GM12878 (cell line): ENCODE measurements around the gene MAB21L4. TPM values are rescaled to one million over a fixed set of nuclear protein-coding genes. Genes with fewer than 3 reads are reported as not detected.

Experiments
- ATAC-seq: fragments of 200-7000 bp; cut with Tn5 transposase; 3 replicates; pipeline ENCODE4 v1.9.1; 2020; ENCODE audit warnings: mild to moderate bottlenecking, moderate library complexity
- BruUV-seq: library from RNA; stranded (reverse); fragments of 400-500 nt; replicated peaks from 2 replicates; lab custom pipeline; 2021; lab: Mats Ljungman, UMichigan
- CTCF ChIA-PET: fragments of 300-600 bp; sonication (Branson Sonifier 250); formaldehyde crosslinking; extraction: SDS; loops from one replicate; lab custom pipeline; 2021; ENCODE audit warnings: inconsistent platforms; lab: Yijun Ruan, JAX
- POLR2A ChIA-PET: fragments of 350-600 bp; formaldehyde crosslinking; extraction: SDS; loops from one replicate; lab custom pipeline; 2021; ENCODE audit warnings: inconsistent platforms; lab: Charles Lee
- RAD21 ChIA-PET: fragments of 300-600 bp; sonication (Branson Sonifier 250); formaldehyde crosslinking; loops from one replicate; lab custom pipeline; 2023; ENCODE audit warnings: antibody characterized with exemption; ENCODE audit not compliant: unreplicated experiment; lab: Charles Lee
- SMC1A ChIA-PET: fragments of 300-600 bp; sonication (Branson Sonifier 250); formaldehyde crosslinking; loops from one replicate; lab custom pipeline; 2023; ENCODE audit not compliant: unreplicated experiment, uncharacterized antibody; lab: Charles Lee
- DNase-seq: peaks from one replicate; pipeline ENCODE4 v3.0.0-alpha.2; 2011; ENCODE audit warnings: low read depth, low spot score
- FAIRE-seq: peaks from 3 replicates; lab custom pipeline; 2011; peaks lifted over from hg19 to GRCh38; lab: Jason Lieb, UNC
- H2AFZ ChIP-seq: 2 replicates; pipeline ENCODE4 v1.6.0; 2011; ENCODE audit warnings: low read depth, low read length, control low read depth; ENCODE audit not compliant: control insufficient read depth
- H3K27ac ChIP-seq: 2 replicates; pipeline ENCODE4 v1.5.1; 2011; ENCODE audit warnings: control low read depth; ENCODE audit not compliant: control insufficient read depth, insufficient read depth
- H3K27me3 ChIP-seq, 2 experiments: replicated peaks in 1 of 2; 2 replicates each; pipeline versions ENCODE4 v1.6.0 to v1.6.1; 2011; ENCODE audit warnings: low read length in 1 of 2; ENCODE audit not compliant: control insufficient read depth in 2 of 2, insufficient read depth in 2 of 2
- H3K36me3 ChIP-seq, 2 experiments: 2 replicates each; pipeline ENCODE4 v1.5.1; 2011; ENCODE audit warnings: low read length in 1 of 2; ENCODE audit not compliant: control insufficient read depth in 2 of 2, insufficient read depth in 2 of 2
- H3K4me1 ChIP-seq: 2 replicates; pipeline ENCODE4 v1.6.1; 2011; ENCODE audit warnings: mild to moderate bottlenecking, low read length, moderate library complexity, mixed read lengths; ENCODE audit not compliant: control insufficient read depth, insufficient read depth
- H3K4me2 ChIP-seq: 2 replicates; pipeline ENCODE4 v1.6.0; 2011; ENCODE audit warnings: control low read depth; ENCODE audit not compliant: control insufficient read depth, insufficient read depth
- H3K4me3 ChIP-seq: fragments of 200-600 bp; sonication (generic); 2 replicates; pipeline ENCODE4 v1.5.1; 2016
- H3K79me2 ChIP-seq: 2 replicates; pipeline ENCODE4 v1.6.0; 2011; ENCODE audit warnings: low read length; ENCODE audit not compliant: control insufficient read depth, insufficient read depth
- H3K9ac ChIP-seq: 2 replicates; pipeline ENCODE4 v1.8.0; 2011; ENCODE audit warnings: low read length, control low read depth, mixed read lengths; ENCODE audit not compliant: control insufficient read depth, insufficient read depth
- H3K9me3 ChIP-seq: replicated peaks from 3 replicates; pipeline ENCODE4 v1.5.1; 2011; ENCODE audit warnings: mild to moderate bottlenecking, low read length; ENCODE audit not compliant: control insufficient read depth, insufficient read depth
- H4K20me1 ChIP-seq: 2 replicates; pipeline ENCODE4 v1.6.0; 2011; ENCODE audit not compliant: control insufficient read depth, insufficient read depth
- BRCA1 ChIP-seq: IDR thresholded peaks from 2 replicates; pipeline ENCODE4 v1.6.1; 2011; ENCODE audit warnings: low read depth, low read length, improper control_type of control experiment
- CEBPB ChIP-seq, 2 experiments: fragments of 150-350 bp in 1 of 2; IDR thresholded peaks; 2 replicates each; pipeline ENCODE4 v1.6.1; 2012 to 2014; ENCODE audit warnings: low read depth in 2 of 2, low read length in 2 of 2, borderline replicate concordance in 1 of 2, inconsistent platforms in 1 of 2
- CHD2 ChIP-seq: IDR thresholded peaks from 2 replicates; pipeline ENCODE4 v1.6.1; 2011; ENCODE audit warnings: low read depth, low read length, improper control_type of control experiment, borderline replicate concordance
- FOS ChIP-seq: IDR thresholded peaks from 3 replicates; pipeline ENCODE4 v1.6.1; 2011; ENCODE audit warnings: borderline replicate concordance; ENCODE audit not compliant: insufficient read length; ENCODE audit errors: extremely low read depth
- FOXM1 ChIP-seq: IDR thresholded peaks from 2 replicates; pipeline ENCODE4 v1.6.1; 2012; ENCODE audit warnings: low read depth, mild to moderate bottlenecking, inconsistent platforms, low read length, moderate library complexity
- HDAC2 ChIP-seq: fragments of 200-600 bp; sonication (generic); IDR thresholded peaks from 2 replicates; pipeline ENCODE4 v1.6.1; 2017
- KLF5 ChIP-seq: fragments of 450-650 bp; IDR thresholded peaks from 2 replicates; pipeline ENCODE4 v1.6.1; 2014; ENCODE audit warnings: mild to moderate bottlenecking; ENCODE audit not compliant: partially characterized antibody
- MYC ChIP-seq: IDR thresholded peaks from 2 replicates; pipeline ENCODE4 v1.6.1; 2011; ENCODE audit warnings: mild to moderate bottlenecking, low read length, moderate library complexity, inconsistent platforms; ENCODE audit not compliant: insufficient read depth, insufficient replicate concordance, insufficient read length, severe bottlenecking
- NFYB ChIP-seq: IDR thresholded peaks from 2 replicates; pipeline ENCODE4 v1.6.1; 2011; ENCODE audit warnings: low read depth, mild to moderate bottlenecking, low read length, improper control_type of control experiment, moderate library complexity; ENCODE audit not compliant: insufficient read depth
- RB1 ChIP-seq: fragments of 450-650 bp; formaldehyde crosslinking; IDR thresholded peaks from 2 replicates; pipeline ENCODE4 v1.6.1; 2017; ENCODE audit warnings: mild to moderate bottlenecking, borderline replicate concordance
- RCOR1 ChIP-seq: conservative IDR thresholded peaks from 2 replicates; pipeline ENCODE4 v1.6.1; 2012; ENCODE audit warnings: low read depth, low read length, improper control_type of control experiment
- SMAD5 ChIP-seq: IDR thresholded peaks from 2 replicates; pipeline ENCODE4 v1.6.1; 2016; ENCODE audit warnings: antibody characterized with exemption, low read depth
- TBL1XR1 ChIP-seq: IDR thresholded peaks from 2 replicates; pipeline ENCODE4 v1.6.1; 2012; ENCODE audit warnings: low read depth, low read length, improper control_type of control experiment
- ZBED1 ChIP-seq: IDR thresholded peaks from 2 replicates; pipeline ENCODE4 v1.6.1; 2016; ENCODE audit warnings: borderline replicate concordance
- WGBS: methylation state at CpG from one replicate; pipeline ENCODE4 v1.1.6; 2016; ENCODE audit warnings: low lambda C conversion rate; ENCODE audit not compliant: insufficient replicate concordance, insufficient coverage; ENCODE audit errors: missing lambda C conversion rate; 5-methylcytosine and 5-hydroxymethylcytosine counted together
- in situ Hi-C: fragments of 300-500 bp; cut with MboI; formaldehyde crosslinking; loops from 9 replicates; pipeline ENCODE4 v1.14.3; 2018; ENCODE audit warnings: mixed read lengths
- intact Hi-C: fragments of 100-400 bp; cut with micrococcal nuclease; formaldehyde crosslinking; loops from one replicate; pipeline ENCODE4 v1.14.2; 2022; ENCODE audit not compliant: unreplicated experiment
- polyA plus RNA-seq, 11 experiments: library from polyadenylated mRNA; depleted of rRNA in 4 of 11; unstranded in 6 of 11; stranded (reverse) in 5 of 11; fragments of >200 nt; fragmentation: Nextera tagmentation in 4 of 11; fragmentation: Illumina TruSeq in 1 of 11; extraction: Ambion mirVana in 4 of 11; extraction: Trizol in 1 of 11; gene quantifications; 1 replicate in 1 of 11; 2 replicates in 10 of 11; pipeline versions ENCODE4 v1.2.1 to v1.2.3, GENCODE V29; 2011 to 2016; ENCODE audit warnings: inconsistent platforms in 2 of 11, missing spikeins in 2 of 11, low read depth in 1 of 11
- total RNA-seq, 4 experiments: library from RNA; depleted of rRNA in 3 of 4; stranded (reverse); fragments of >200 nt in 3 of 4; fragmentation: Illumina TruSeq in 1 of 4; extraction: Trizol in 1 of 4; gene quantifications; 2 replicates each; pipeline versions ENCODE4 v1.2.1 to v1.2.3, GENCODE V29; 2013 to 2021

MAB21L4 gene
- total and polyA plus RNA-seq, 10 of the 15 experiments (the other 5 are each of a cell fraction or from before 2014, with no cell fraction given): 0.03 TPM; not detected in 9

DNA sequence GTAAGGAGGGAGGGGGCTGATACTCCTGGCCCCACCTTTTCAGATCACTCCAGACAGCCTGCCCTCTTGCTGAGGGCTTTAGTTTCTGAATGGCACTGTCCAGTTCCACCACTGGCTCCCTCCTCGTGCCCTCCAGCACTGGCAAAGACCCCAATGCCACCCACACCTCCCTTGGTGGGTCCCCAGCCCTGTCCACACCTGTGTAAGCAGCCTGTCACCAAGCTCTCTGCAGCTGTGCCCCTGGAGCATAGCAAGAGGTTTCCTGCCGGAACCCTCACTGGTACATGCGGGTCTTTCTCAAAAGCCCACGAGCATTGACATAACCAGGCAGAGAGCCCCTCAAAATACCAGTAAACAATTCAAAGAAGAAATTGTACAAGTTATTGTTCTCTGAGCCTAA, 58.3 kb downstream of the MAB21L4 start:
- in situ Hi-C loops (loop anchor here (25.0 kb wide), 1 partner anchor 325 kb away; no protein-coding TSS in a partner anchor), intact Hi-C loops (no loop called here)
- WGBS: 42% methylated on average over 4 of the region's 4 CpGs
- Histone ChIP-seq H3K9ac (no peak overlapping the region), H3K4me2 (no peak overlapping the region), H3K27ac (no peak overlapping the region), H4K20me1 (no peaks in the 10 kb centered on the region), H3K4me3 (no peak overlapping the region), H3K79me2 (no peaks in the 10 kb centered on the region), H3K27me3 (no peaks in the 10 kb centered on the region; a peak in 2 of 4 replicates), H3K9me3 (no peaks in the 10 kb centered on the region), H3K4me1 (no peaks in the 10 kb centered on the region), H2AFZ (no peak overlapping the region), H3K36me3 (no peaks in the 10 kb centered on the region)
- FAIRE-seq (no peak), ATAC-seq (no peak), DNase-seq (no peak)
- SMC1A ChIA-PET: no interaction called here
- no peak for TF ChIP-seq SMAD5
- no peak for TF ChIP-seq NFYB
- TF ChIP-seq CHD2: no peak
- no peak for TF ChIP-seq TBL1XR1
- TF ChIP-seq MYC: no peak
- no peak for TF ChIP-seq KLF5
- TF ChIP-seq ZBED1: no peak
- POLR2A ChIA-PET: no interaction called here
- BruUV-seq: no TSS peak
- CTCF ChIA-PET: no interaction called here
- RAD21 ChIA-PET: no interaction called here

DNA sequence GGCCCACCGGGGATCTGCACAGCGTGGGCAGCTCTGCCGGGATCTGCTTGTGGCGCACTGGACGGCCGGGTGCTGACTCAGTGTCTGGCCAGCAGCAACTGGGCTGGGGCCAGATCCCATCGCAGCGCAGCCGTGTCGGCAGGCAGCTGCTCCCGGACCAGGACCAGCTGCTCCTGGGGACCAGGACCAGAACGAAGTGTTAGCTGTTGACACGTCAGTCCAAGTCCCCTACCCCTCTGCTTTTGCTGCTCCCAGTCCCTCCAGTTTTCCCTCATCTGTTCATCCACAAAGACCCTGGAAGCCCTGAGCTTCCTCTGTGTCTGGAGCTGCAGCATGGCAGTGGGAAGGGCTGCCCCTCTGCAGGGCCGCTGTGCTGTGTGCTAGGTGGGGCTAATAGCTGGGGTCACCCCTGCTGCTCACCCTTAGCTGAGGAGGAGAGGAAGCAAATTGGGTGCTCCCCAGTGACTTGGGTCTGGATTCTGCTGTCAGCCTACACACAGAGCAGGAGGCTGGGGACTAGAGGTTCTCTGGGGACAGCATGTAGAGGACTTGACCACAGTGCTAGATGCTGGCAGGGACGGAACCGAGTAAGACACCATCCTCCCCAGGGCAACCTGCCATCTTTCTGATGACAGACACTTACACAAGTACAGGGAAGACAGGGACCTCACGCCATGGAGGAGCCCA, 59.0 kb downstream of the MAB21L4 start:
- ChIA-PET SMC1A (no interaction called here), RAD21 (no interaction called here)
- Histone ChIP-seq H3K9ac (no peak overlapping the region), H3K4me3 (no peak overlapping the region), H4K20me1 (no peaks in the 10 kb centered on the region)
- BruUV-seq: no TSS peak
- DNase-seq: no peak
- TF ChIP-seq RB1 (no peak), BRCA1 (no peak), FOXM1 (no peak), HDAC2 (no peak), RCOR1 (no peak), FOS (no peak), CEBPB (IDR thresholded peaks at IDR 0.05; ENCODE audit: borderline replicate concordance in 1 of 2, low read depth in 2 of 2, low read length in 2 of 2) (no peak)
- TF ChIP-seq, all 136 proteins: peak for 0
- intact Hi-C loops: no loop called here
- no peaks in the 10 kb centered on the region for H3K36me3 ChIP-seq
- no peak overlapping the region for H3K27ac ChIP-seq
- in situ Hi-C loops: loop anchor here (25.0 kb wide), 1 partner anchor 325 kb away; no protein-coding TSS in a partner anchor
- no peak for FAIRE-seq
- 33% methylated on average over 17 of the region's 17 CpGs for WGBS
- H3K4me2 ChIP-seq: no peak overlapping the region
- CTCF ChIA-PET: no interaction called here
- H2AFZ ChIP-seq: no peak overlapping the region
- no peaks in the 10 kb centered on the region; the same call in 2 of the 3 replicates for H3K9me3 ChIP-seq
- no peaks in the 10 kb centered on the region for H3K4me1 ChIP-seq
- no peaks in the 10 kb centered on the region; a peak in 2 of 4 replicates for H3K27me3 ChIP-seq
- ATAC-seq: no peak
- POLR2A ChIA-PET: no interaction called here
- no peaks in the 10 kb centered on the region for H3K79me2 ChIP-seq
